K562 (cell line): ENCODE measurements around the gene SLC36A3. TPM values are rescaled to one million over a fixed set of nuclear protein-coding genes. Genes with fewer than 3 reads are reported as not detected.

Experiments used
- ATAC-seq: fragments of 200-7000 bp; cut with Tn5 transposase; 3 replicates; pipeline ENCODE4 v1.9.1; 2020; ENCODE audit warnings: moderate library complexity
- BruUV-seq: library from RNA; stranded (reverse); fragments of 400-500 nt; replicated peaks from 2 replicates; lab custom pipeline; 2021; lab: Mats Ljungman, UMichigan
- CTCF ChIA-PET: fragments of 300-600 bp; formaldehyde crosslinking; extraction: SDS; loops from one replicate; lab custom pipeline; 2021; ENCODE audit warnings: low intra/inter-chr PET ratio; lab: Yijun Ruan, JAX
- POLR2A ChIA-PET: fragments of 300-600, 350-650 bp; sonication (Branson Sonifier 250); formaldehyde crosslinking; extraction: SDS; loops from one replicate; lab custom pipeline; 2021; ENCODE audit warnings: antibody characterized with exemption, inconsistent platforms; lab: Yijun Ruan, JAX
- DNase-seq, 4 experiments: peaks; one replicate each; pipeline versions ENCODE4 v3.0.0 to v3.0.0-alpha.2; 2011 to 2018; ENCODE audit warnings: low spot score in 3 of 4, mixed read lengths in 3 of 4; ENCODE audit errors: extremely low read depth in 1 of 4
- FAIRE-seq: peaks from 2 replicates; lab custom pipeline; 2011; peaks lifted over from hg19 to GRCh38; lab: Jason Lieb, UNC
- H2AFZ ChIP-seq: 2 replicates; pipeline ENCODE4 v1.6.0; 2011; ENCODE audit warnings: low read depth, low read length, control low read depth, inconsistent platforms
- H3K27ac ChIP-seq: fragments of 200-600 bp; 3 replicates; pipeline ENCODE4 v1.8.0; 2011; ENCODE audit warnings: low read depth, mild to moderate bottlenecking, control low read depth, inconsistent platforms, low read length, moderate library complexity, mixed read lengths; ENCODE audit errors: extremely low read depth
- H3K27me3 ChIP-seq, 2 experiments: fragments of 300-600 bp in 1 of 2; 2 replicates in 1 of 2; 3 replicates in 1 of 2; pipeline versions ENCODE4 v1.6.0 to v1.8.0; 2011; ENCODE audit warnings: inconsistent platforms in 2 of 2, low read length in 2 of 2, mild to moderate bottlenecking in 1 of 2, mixed read lengths in 1 of 2, moderate library complexity in 1 of 2; ENCODE audit not compliant: control insufficient read depth in 2 of 2, insufficient read depth in 2 of 2
- H3K36me3 ChIP-seq: fragments of 300-600 bp; 3 replicates; pipeline ENCODE4 v1.8.0; 2011; ENCODE audit warnings: mild to moderate bottlenecking, low read length, inconsistent platforms; ENCODE audit not compliant: control insufficient read depth, insufficient read depth
- H3K4me1 ChIP-seq, 2 experiments: fragments of 200-600 bp in 1 of 2; replicated peaks in 1 of 2; 2 replicates in 1 of 2; 3 replicates in 1 of 2; pipeline versions ENCODE4 v1.5.1 to v1.8.0; 2011; ENCODE audit warnings: inconsistent platforms in 2 of 2, low read length in 2 of 2, mild to moderate bottlenecking in 1 of 2, mixed read lengths in 1 of 2, moderate library complexity in 1 of 2; ENCODE audit not compliant: control insufficient read depth in 2 of 2, insufficient read depth in 2 of 2
- H3K4me2 ChIP-seq: 2 replicates; pipeline ENCODE4 v1.6.1; 2011; ENCODE audit warnings: low read length, control low read depth, inconsistent platforms, mixed read lengths; ENCODE audit not compliant: insufficient read depth
- H3K4me3 ChIP-seq: fragments of 200-600 bp; sonication (generic), shearing (Covaris generic); 2 replicates; pipeline ENCODE4 v1.5.1; 2016; ENCODE audit warnings: control low read depth, inconsistent platforms
- H3K79me2 ChIP-seq: fragments of 200-600 bp; 3 replicates; pipeline ENCODE4 v1.8.0; 2011; ENCODE audit warnings: low read length, inconsistent platforms; ENCODE audit not compliant: control insufficient read depth, insufficient read depth
- H3K9ac ChIP-seq, 2 experiments: 2 replicates each; pipeline versions ENCODE4 v1.6.0 to v1.6.1; 2011; ENCODE audit warnings: low read depth in 2 of 2, low read length in 2 of 2, control low read depth in 1 of 2, inconsistent platforms in 1 of 2, mild to moderate bottlenecking in 1 of 2, mixed read lengths in 1 of 2; ENCODE audit not compliant: insufficient read depth in 1 of 2
- H3K9me1 ChIP-seq: one replicate; pipeline ENCODE4 v1.6.0; 2011; ENCODE audit warnings: inconsistent platforms, mild to moderate bottlenecking, low read length, moderate library complexity; ENCODE audit not compliant: control insufficient read depth, insufficient read depth
- H3K9me3 ChIP-seq: replicated peaks from 2 replicates; pipeline ENCODE4 v1.5.1; 2011; ENCODE audit warnings: low read depth, low read length, inconsistent platforms; ENCODE audit not compliant: control insufficient read depth, insufficient read depth
- H4K20me1 ChIP-seq: replicated peaks from 2 replicates; pipeline ENCODE4 v1.6.1; 2011; ENCODE audit warnings: low read length, inconsistent platforms, mixed read lengths; ENCODE audit not compliant: control insufficient read depth, insufficient read depth
- CREB1 ChIP-seq, 2 experiments: sonication (generic) in 1 of 2; formaldehyde crosslinking in 1 of 2; IDR thresholded peaks; 2 replicates each; pipeline versions ENCODE4 v1.6.1 to v1.8.0; 2012 to 2022; ENCODE audit warnings: inconsistent platforms in 1 of 2, mild to moderate bottlenecking in 1 of 2, missing genetic modification reagents in 1 of 2, moderate library complexity in 1 of 2
- HOXB6 ChIP-seq: fragments of 250-450 bp; sonication (Bioruptor Pico); IDR thresholded peaks from 2 replicates; pipeline ENCODE4 v1.5.1; 2022; ENCODE audit warnings: mild to moderate bottlenecking, borderline replicate concordance
- MCM2 ChIP-seq: fragments of 450-650 bp; IDR thresholded peaks from 2 replicates; pipeline ENCODE4 v1.6.1; 2017; ENCODE audit warnings: low read depth, mild to moderate bottlenecking
- NCOR1 ChIP-seq: fragments of 450-650 bp; IDR thresholded peaks from 2 replicates; pipeline ENCODE4 v1.6.1; 2016; ENCODE audit warnings: mild to moderate bottlenecking, moderate library complexity
- NFYB ChIP-seq: IDR thresholded peaks from 2 replicates; pipeline ENCODE4 v1.6.1; 2011; ENCODE audit warnings: mild to moderate bottlenecking, moderate library complexity; ENCODE audit not compliant: insufficient read length; ENCODE audit errors: extremely low read depth
- RBFOX2 ChIP-seq: fragments of 200-400 bp; formaldehyde crosslinking; IDR thresholded peaks from 2 replicates; pipeline ENCODE4 v1.6.1; 2017; ENCODE audit warnings: low read depth, mild to moderate bottlenecking, low read length, moderate library complexity
- SIN3A ChIP-seq, 2 experiments: fragments of 150-350 bp in 1 of 2; IDR thresholded peaks; 2 replicates each; pipeline ENCODE4 v1.6.1; 2011 to 2016; ENCODE audit warnings: borderline replicate concordance in 2 of 2, low read depth in 2 of 2, low read length in 2 of 2, mild to moderate bottlenecking in 2 of 2, moderate library complexity in 2 of 2; ENCODE audit not compliant: control insufficient read depth in 1 of 2
- ZNF12 ChIP-seq: sonication (generic); formaldehyde crosslinking; IDR thresholded peaks from 2 replicates; pipeline ENCODE4 v1.4.0; 2020; ENCODE audit warnings: mild to moderate bottlenecking, missing genetic modification reagents
- ZNF75A ChIP-seq: fragments of 450-650 bp; formaldehyde crosslinking; IDR thresholded peaks from 2 replicates; pipeline ENCODE4 v1.4.0; 2020; ENCODE audit warnings: mild to moderate bottlenecking
- WGBS: fragments of 100-300 bp; shearing (Covaris generic); methylation state at CpG from one replicate; pipeline ENCODE4 v1.1.6; 2016; ENCODE audit warnings: low coverage, mixed read lengths; ENCODE audit not compliant: insufficient coverage; ENCODE audit errors: missing lambda C conversion rate; 5-methylcytosine and 5-hydroxymethylcytosine counted together
- in situ Hi-C: fragments of 300-500 bp; cut with MboI; formaldehyde crosslinking; loops from 4 replicates; pipeline ENCODE4 v1.15.0; 2018; ENCODE audit warnings: inconsistent platforms, mixed read lengths
- intact Hi-C: fragments of 100-400 bp; cut with micrococcal nuclease; formaldehyde crosslinking; loops from 2 replicates; pipeline ENCODE4 v1.14.2; 2022
- polyA plus RNA-seq, 8 experiments: library from polyadenylated mRNA; depleted of rRNA in 4 of 8; stranded (reverse) in 5 of 8; unstranded in 3 of 8; fragments of >200 nt; fragmentation: Nextera tagmentation in 2 of 8; fragmentation: Illumina TruSeq in 1 of 8; extraction: Ambion mirVana in 2 of 8; extraction: Trizol in 1 of 8; gene quantifications; 2 replicates each; pipeline versions ENCODE4 v1.2.1 to v1.2.3, GENCODE V29; 2011 to 2014; ENCODE audit warnings: inconsistent platforms in 1 of 8, missing spikeins in 1 of 8
- total RNA-seq, 7 experiments: library from RNA; depleted of rRNA in 6 of 7; stranded (reverse); fragments of >200 nt in 6 of 7; fragmentation: Illumina TruSeq in 2 of 7; extraction: Trizol in 2 of 7; gene quantifications; 2 replicates each; pipeline versions ENCODE4 v1.2.1 to v1.2.3, GENCODE V29; 2011 to 2021; ENCODE audit warnings: low replicate concordance in 1 of 7
- TF ChIP-seq, protein P1 (sequence below): sonication (generic); formaldehyde crosslinking; IDR thresholded peaks from 2 replicates; pipeline ENCODE4 v1.8.0; 2023; ENCODE audit warnings: missing genetic modification reagents, mild to moderate bottlenecking, borderline replicate concordance

Gene SLC36A3
- total and polyA plus RNA-seq, 9 of the 15 experiments (the other 6 are each of a cell fraction or from before 2014, with no cell fraction given): not detected

DNA sequence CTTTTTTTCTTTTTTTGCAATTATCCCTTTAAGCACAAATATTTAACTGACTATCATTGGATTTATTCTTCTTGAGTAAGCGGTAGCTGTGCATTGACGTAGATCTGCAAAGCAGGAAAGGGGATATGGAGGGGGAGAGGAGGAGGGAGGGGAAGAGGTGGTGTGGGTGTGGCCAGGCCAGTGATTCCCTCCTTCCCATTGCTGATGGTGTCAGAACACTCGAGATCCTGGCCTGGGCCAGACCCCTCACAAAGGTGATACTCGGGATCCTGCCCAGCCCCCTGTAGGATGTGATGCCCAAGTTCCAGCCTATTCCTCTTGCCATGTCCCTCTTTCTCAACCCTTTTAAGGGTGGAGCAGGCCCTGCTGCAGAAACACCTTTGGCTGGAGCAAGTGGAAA is 9.9 kb downstream of the SLC36A3 start:
- ATAC-seq: no peak
- CTCF ChIA-PET: no interaction called here
- Histone ChIP-seq H3K27me3 (peaks cover 6 to 12% of the 10 kb centered on the region in 2 experiments; a peak in 4 of 5 replicates), H3K9me3 (no peaks in the 10 kb centered on the region), H3K36me3 (no peaks in the 10 kb centered on the region), H3K4me1 (no peaks in the 10 kb centered on the region), H4K20me1 (no peaks in the 10 kb centered on the region), H3K4me3 (no peak overlapping the region), H3K27ac (no peak overlapping the region), H3K9me1 (no peaks in the 10 kb centered on the region), H3K9ac (no peak overlapping the region), H2AFZ (no peak overlapping the region), H3K79me2 (no peaks in the 10 kb centered on the region), H3K4me2 (no peak overlapping the region)
- intact Hi-C loops (no loop called here), in situ Hi-C loops (no loop called here)
- POLR2A ChIA-PET: no interaction called here
- BruUV-seq: no TSS peak
- WGBS: 0% methylated on average over 4 of the region's 4 CpGs
- no peak for DNase-seq
- TF ChIP-seq, protein P1, sequence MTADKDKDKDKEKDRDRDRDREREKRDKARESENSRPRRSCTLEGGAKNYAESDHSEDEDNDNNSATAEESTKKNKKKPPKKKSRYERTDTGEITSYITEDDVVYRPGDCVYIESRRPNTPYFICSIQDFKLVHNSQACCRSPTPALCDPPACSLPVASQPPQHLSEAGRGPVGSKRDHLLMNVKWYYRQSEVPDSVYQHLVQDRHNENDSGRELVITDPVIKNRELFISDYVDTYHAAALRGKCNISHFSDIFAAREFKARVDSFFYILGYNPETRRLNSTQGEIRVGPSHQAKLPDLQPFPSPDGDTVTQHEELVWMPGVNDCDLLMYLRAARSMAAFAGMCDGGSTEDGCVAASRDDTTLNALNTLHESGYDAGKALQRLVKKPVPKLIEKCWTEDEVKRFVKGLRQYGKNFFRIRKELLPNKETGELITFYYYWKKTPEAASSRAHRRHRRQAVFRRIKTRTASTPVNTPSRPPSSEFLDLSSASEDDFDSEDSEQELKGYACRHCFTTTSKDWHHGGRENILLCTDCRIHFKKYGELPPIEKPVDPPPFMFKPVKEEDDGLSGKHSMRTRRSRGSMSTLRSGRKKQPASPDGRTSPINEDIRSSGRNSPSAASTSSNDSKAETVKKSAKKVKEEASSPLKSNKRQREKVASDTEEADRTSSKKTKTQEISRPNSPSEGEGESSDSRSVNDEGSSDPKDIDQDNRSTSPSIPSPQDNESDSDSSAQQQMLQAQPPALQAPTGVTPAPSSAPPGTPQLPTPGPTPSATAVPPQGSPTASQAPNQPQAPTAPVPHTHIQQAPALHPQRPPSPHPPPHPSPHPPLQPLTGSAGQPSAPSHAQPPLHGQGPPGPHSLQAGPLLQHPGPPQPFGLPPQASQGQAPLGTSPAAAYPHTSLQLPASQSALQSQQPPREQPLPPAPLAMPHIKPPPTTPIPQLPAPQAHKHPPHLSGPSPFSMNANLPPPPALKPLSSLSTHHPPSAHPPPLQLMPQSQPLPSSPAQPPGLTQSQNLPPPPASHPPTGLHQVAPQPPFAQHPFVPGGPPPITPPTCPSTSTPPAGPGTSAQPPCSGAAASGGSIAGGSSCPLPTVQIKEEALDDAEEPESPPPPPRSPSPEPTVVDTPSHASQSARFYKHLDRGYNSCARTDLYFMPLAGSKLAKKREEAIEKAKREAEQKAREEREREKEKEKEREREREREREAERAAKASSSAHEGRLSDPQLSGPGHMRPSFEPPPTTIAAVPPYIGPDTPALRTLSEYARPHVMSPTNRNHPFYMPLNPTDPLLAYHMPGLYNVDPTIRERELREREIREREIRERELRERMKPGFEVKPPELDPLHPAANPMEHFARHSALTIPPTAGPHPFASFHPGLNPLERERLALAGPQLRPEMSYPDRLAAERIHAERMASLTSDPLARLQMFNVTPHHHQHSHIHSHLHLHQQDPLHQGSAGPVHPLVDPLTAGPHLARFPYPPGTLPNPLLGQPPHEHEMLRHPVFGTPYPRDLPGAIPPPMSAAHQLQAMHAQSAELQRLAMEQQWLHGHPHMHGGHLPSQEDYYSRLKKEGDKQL: no peak
- TF ChIP-seq NFYB (no peak), NCOR1 (no peak), SIN3A (IDR thresholded peaks at IDR 0.05; ENCODE audit: borderline replicate concordance in 2 of 2, control insufficient read depth in 1 of 2, low read depth in 2 of 2, low read length in 2 of 2) (no peak), CREB1 (IDR thresholded peaks at IDR 0.05) (no peak), CREB1 (CRISPR knock-in tag; IDR thresholded peaks at IDR 0.05) (no peak), ZNF75A (no peak), HOXB6 (no peak), MCM2 (no peak), ZNF12 (no peak), RBFOX2 (no peak)
- FAIRE-seq: no peak
